Upper lobe of left lung (tissue), 4 donors: ENCODE measurements around the gene CINP.
A peak's percentile ranks its signal among the peaks of the same experiment; 100 is the strongest.

ENCODE experiments used
- EP300 ChIP-seq, 4 donors: sonication (generic); formaldehyde crosslinking; IDR thresholded peaks; one replicate each; pipeline ENCODE4 v1.5.1; 2017; ENCODE audit warnings: antibody characterized with exemption in 4 of 4, control low read depth in 2 of 4
- POLR2A ChIP-seq, 4 donors: fragments of 450-650 bp; IDR thresholded peaks; one replicate each; pipeline ENCODE4 v1.5.1; 2016 to 2017; ENCODE audit warnings: antibody characterized with exemption in 4 of 4, mild to moderate bottlenecking in 2 of 4
- POLR2AphosphoS5 ChIP-seq, 2 donors: sonication (generic); formaldehyde crosslinking; IDR thresholded peaks; one replicate each; pipeline ENCODE4 v1.5.1; 2017; ENCODE audit warnings: antibody characterized with exemption in 2 of 2
- TF ChIP-seq, protein P1 (sequence below), 6 experiments: fragments of 450-650 bp in 4 of 6; fragments of 200-600 bp in 2 of 6; sonication (generic) in 2 of 6; IDR thresholded peaks; one replicate each; pipeline ENCODE4 v1.5.1; 2016 to 2019; ENCODE audit warnings: antibody characterized with exemption in 6 of 6

DNA sequence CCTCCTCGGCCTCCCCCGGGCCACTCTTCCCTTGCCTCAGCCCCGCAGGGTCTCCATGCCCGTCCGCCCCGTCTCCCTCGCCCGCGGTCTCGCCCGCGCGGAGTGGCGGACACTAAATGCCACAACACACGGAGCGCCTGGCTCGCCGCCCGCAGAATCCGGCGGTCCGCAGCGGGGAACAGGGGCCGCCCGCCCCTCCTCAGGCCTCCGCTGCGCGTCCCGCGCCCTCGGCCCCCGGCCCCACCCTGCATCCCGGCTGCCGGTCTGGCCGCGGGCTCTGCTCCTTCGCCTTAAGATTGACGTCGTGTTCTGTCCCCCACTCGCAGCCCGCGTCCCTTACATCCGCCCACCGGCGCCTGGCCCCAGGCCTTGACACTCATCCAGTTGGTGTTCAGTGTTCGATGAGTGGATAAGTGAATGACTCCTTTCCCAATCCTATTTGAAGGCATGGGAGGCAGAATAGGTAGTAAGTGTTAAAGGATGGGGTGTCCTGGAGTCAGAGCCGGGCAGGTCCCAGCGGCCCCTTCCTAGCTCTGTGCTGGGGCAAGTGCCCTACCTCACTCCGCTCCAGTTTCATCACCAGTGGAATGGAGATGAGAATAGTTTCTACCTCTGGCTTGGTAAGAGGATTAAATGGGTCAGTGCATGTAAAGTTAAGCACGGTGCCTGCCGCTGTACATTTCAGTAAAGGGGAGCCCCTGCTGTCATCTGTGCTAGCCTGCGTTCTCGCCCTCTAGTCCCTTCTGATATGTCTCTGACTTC, 673 bp upstream of the CINP start:
- TF ChIP-seq, protein P1, sequence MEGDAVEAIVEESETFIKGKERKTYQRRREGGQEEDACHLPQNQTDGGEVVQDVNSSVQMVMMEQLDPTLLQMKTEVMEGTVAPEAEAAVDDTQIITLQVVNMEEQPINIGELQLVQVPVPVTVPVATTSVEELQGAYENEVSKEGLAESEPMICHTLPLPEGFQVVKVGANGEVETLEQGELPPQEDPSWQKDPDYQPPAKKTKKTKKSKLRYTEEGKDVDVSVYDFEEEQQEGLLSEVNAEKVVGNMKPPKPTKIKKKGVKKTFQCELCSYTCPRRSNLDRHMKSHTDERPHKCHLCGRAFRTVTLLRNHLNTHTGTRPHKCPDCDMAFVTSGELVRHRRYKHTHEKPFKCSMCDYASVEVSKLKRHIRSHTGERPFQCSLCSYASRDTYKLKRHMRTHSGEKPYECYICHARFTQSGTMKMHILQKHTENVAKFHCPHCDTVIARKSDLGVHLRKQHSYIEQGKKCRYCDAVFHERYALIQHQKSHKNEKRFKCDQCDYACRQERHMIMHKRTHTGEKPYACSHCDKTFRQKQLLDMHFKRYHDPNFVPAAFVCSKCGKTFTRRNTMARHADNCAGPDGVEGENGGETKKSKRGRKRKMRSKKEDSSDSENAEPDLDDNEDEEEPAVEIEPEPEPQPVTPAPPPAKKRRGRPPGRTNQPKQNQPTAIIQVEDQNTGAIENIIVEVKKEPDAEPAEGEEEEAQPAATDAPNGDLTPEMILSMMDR (IDR thresholded peaks at IDR 0.05) = no peak
- no peak for TF ChIP-seq EP300 (IDR thresholded peaks at IDR 0.05)
- TF ChIP-seq POLR2AphosphoS5 (IDR thresholded peaks at IDR 0.05) = no peak
- TF ChIP-seq POLR2A (IDR thresholded peaks at IDR 0.05) = peak in 1 of 4 donors; percentile 14
